ENCODE measurements around the gene IL31RA.
"Not testable (repeated sequence)": the region's sequence is repeated elsewhere in the genome, so short reads cannot be mapped to it uniquely, and the experiment has no call there.

The IL31RA gene

GRCh38 chr5:55850839-55851674 lies at the start of gene IL31RA:
TSS of gene IL31RA (plus strand) at chr5:55851357. CDS start at chr5:55851571, 214 bp downstream.
- DNase-seq (ENCODE audit: low read depth), result no peak

GRCh38 chr5:55808814-55809213 lies 42.3 kb upstream of the IL31RA start:
- DNase-seq (ENCODE audit: low read depth), result not testable (repeated sequence)

GRCh38 chr5:55815939-55816338 lies 35.2 kb upstream of the IL31RA start:
- not testable (repeated sequence) for DNase-seq (ENCODE audit: low read depth)

GRCh38 chr5:55816342-55816741 lies 34.8 kb upstream of the IL31RA start:
- no peak for DNase-seq (ENCODE audit: low read depth)

- no peak for DNase-seq (ENCODE audit: low read depth)
These were observed 34.1 kb upstream of the IL31RA start for GRCh38 chr5:55817030-55817429.

- no peak for DNase-seq (ENCODE audit: low read depth)
These were observed 30.7 kb upstream of the IL31RA start for GRCh38 chr5:55820488-55820887.

GRCh38 chr5:55821731-55822512 lies 29.2 kb upstream of the IL31RA start:
- no peak for DNase-seq (ENCODE audit: low read depth)

- DNase-seq (ENCODE audit: low read depth), result no peak
These were observed 27.9 kb upstream of the IL31RA start for GRCh38 chr5:55823151-55823796.

- no peak for DNase-seq (ENCODE audit: low read depth)
These were observed 21.2 kb upstream of the IL31RA start for GRCh38 chr5:55829956-55830355.

GRCh38 chr5:55832446-55832845 lies 18.7 kb upstream of the IL31RA start:
- DNase-seq (ENCODE audit: low read depth), result no peak

GRCh38 chr5:55836191-55836590 lies 15.0 kb upstream of the IL31RA start:
- DNase-seq (ENCODE audit: low read depth), result no peak

GRCh38 chr5:55841976-55842375 lies 9.2 kb upstream of the IL31RA start:
- no peak for DNase-seq (ENCODE audit: low read depth)

- DNase-seq (ENCODE audit: low read depth), result no peak
These were observed 3.3 kb upstream of the IL31RA start for GRCh38 chr5:55847837-55848236.

- no peak for DNase-seq (ENCODE audit: low read depth)
These were observed 2.4 kb upstream of the IL31RA start for GRCh38 chr5:55848783-55849182.

- no peak for DNase-seq (ENCODE audit: low read depth)
These were observed 470 bp downstream of the IL31RA start for GRCh38 chr5:55851675-55851979.

GRCh38 chr5:55852503-55852902 lies 1.3 kb downstream of the IL31RA start:
- DNase-seq (ENCODE audit: low read depth), result no peak

GRCh38 chr5:55853041-55853670 lies 2.0 kb downstream of the IL31RA start:
- no peak for DNase-seq (ENCODE audit: low read depth)

GRCh38 chr5:55853818-55854217 lies 2.7 kb downstream of the IL31RA start:
- DNase-seq (ENCODE audit: low read depth), result no peak

GRCh38 chr5:55855509-55855908 lies 4.4 kb downstream of the IL31RA start:
- no peak for DNase-seq (ENCODE audit: low read depth)

GRCh38 chr5:55856516-55857246 lies 5.5 kb downstream of the IL31RA start:
- DNase-seq (ENCODE audit: low read depth), result no peak

GRCh38 chr5:55857247-55857640 lies 6.1 kb downstream of the IL31RA start:
- no peak for DNase-seq (ENCODE audit: low read depth)

GRCh38 chr5:55858104-55858503 lies 6.9 kb downstream of the IL31RA start:
- DNase-seq (ENCODE audit: low read depth), result no peak
